GM21423 (cell line): ENCODE measurements around the gene DMD.

Experiments
- ATAC-seq: cut with Tn5 transposase; IDR thresholded peaks from one replicate; pipeline ENCODE4 v1.9.1; 2021; ENCODE audit warnings: mild to moderate bottlenecking, moderate library complexity; ENCODE audit not compliant: unreplicated experiment

Gene DMD

GRCh38 chrX:31805781-31806180 lies 1405.6 kb downstream of the DMD start:
- no peak for ATAC-seq

- no peak for ATAC-seq
Measured at GRCh38 chrX:31800219-31800618, 1411.1 kb downstream of the DMD start.

DNA sequence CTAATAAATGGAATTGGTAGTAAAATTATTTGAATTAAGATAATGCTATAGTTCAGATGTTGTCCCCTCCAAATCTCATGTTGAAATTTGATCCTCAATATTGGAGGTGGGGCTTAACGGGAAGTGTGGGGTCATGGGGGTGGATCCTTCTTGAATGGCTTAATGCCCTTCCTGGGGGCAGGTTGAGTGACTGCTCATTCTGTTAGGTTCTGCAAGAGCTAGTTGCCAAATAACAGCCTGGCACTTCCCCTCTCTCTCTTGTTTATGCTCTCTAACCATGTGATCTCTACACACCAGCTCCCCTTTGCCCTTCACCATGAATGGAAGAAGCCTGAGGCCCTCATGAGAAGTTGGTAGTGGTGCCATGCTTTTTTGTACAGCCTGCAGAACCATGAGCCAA lies 1414.7 kb downstream of the DMD start:
- no peak for ATAC-seq

DNA sequence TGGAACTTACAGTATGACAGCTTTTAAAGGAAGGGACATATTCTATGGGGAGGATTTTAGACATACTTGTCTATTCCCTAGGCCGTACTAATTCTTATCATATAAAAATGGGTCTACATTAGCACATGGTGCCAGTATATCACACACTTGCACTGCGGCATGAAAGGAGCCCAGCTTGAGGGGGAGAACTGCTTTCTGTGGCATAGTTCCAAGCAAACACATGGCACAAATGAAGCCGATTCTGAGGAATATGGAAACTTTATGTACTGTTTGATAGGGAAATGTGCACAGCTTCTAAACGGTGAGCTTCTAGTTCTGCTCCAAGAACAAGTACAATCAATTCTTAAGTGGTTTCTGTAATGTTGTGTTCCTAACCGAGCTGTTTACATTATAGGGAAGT lies 1463.9 kb downstream of the DMD start:
- no peak for ATAC-seq

- no peak for ATAC-seq
Measured at GRCh38 chrX:31743004-31743403, 1468.3 kb downstream of the DMD start.

GRCh38 chrX:31717474-31717873 lies 1493.9 kb downstream of the DMD start:
- no peak for ATAC-seq

DNA sequence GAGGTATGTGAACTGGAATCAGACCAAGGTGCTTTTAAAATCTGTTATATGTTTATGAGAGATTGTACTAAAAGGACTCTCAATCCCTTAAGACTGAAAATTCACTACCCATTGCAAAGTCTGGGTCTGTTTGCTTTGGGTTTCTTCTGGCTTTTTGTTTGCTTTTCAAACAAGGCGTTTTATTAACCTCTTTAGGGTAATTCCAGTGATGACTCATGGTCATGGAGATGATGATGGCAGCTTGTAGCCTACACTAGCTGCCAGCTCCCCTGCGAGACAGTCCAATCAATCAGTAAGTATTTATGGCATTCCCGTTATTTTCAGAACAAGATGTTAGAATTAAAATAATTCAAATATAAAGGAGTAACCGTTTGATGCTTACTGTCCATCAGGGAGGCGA lies 1495.7 kb downstream of the DMD start:
- ATAC-seq = no peak

DNA sequence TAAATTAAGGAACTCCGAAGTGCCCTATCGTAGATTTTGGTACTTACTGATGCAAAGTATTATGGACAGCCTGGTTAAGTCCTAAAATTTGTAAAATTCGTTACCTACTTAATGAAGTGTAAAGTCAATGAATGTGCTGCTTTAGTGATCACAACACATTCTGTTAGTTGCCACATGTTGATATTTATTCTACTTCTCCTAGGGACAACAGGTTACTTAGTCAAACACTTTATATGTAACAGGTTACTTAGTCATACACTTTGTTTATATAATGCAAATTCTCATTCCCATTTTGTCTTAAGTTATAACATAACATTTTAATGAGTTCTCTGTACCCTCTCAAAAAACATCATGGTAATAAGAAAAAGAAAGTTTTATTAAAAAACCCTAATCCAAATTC lies 1496.6 kb downstream of the DMD start:
- ATAC-seq = no peak

- ATAC-seq = no peak
Measured at GRCh38 chrX:31713120-31713519, 1498.2 kb downstream of the DMD start.

DNA sequence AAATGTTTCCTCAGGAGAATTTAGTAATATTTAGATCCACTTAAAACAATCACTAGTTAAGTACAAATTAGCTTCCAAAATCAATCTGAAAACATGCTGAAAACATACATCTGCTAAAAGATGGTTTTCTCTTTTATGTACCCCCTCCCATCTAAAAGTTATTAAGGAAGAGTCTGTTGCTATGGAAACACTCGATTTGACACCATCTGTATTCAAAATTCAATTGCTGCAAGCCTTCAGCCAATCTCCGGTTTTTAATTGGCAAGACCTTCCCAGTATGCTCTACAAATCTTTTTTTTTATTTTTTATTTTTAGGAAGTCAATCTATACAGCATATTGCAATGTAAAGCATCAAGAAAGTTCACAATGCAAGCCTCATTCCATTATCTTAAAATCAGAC lies 1500.2 kb downstream of the DMD start:
- ATAC-seq = no peak

DNA sequence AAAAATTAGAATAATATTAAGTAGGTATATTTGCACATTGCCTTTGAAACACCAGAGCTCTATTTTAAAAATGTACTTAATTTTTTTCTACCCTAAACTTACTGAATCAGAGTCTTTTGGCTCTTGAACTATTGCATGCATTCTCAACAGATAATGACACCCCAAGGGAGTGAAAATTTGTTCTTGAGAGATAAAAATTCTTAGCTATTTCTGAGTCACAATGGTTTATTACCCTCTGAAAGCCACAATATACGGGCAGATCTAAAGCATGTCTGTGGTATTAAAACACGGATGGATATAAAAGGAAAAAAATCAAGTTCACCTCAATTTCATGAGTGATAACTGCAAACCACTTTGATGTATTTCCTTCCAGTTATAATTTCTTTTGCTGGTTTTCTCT lies 1503.2 kb downstream of the DMD start:
- ATAC-seq = no peak

DNA sequence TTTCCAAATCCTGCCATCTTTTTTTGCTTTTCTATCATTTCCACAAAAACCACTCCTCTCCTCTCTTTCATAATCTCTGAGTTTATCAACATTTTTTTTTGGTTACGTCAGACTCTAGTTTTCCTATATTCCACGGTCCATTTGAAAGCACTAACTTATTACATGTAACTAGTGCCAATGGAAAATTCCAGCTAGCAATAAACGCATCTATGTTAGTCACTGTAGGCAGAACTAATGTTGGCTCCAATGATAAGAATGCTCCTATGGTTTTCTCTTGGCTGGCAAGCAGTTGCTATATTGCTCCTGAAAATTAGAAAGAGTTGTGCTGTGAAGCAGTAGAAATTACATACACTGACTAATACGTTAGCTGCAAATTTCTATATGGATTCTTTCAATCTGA lies 1504.9 kb downstream of the DMD start:
- ATAC-seq = no peak

- ATAC-seq = no peak
Measured at GRCh38 chrX:31705816-31706215, 1505.5 kb downstream of the DMD start.

GRCh38 chrX:31704938-31705337 lies 1506.4 kb downstream of the DMD start:
- no peak for ATAC-seq

DNA sequence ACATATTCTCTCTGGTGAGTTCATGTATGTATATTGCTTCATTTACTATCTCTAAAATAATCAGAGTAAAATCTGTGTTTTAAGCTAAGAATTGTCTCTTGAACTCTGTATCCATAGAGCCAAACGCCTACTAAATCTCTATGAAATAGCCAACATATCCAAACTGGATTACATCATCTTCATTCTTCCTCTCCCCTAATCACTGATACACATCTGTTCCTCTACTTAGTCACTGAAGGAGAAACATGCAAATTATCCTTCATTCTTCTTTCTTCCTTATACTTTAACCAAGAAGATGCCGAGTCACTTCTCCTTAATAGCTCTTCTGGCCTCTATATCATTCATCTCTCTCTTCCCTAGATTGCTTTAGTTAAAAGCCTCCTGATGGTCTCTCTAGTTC lies 1509.1 kb downstream of the DMD start:
- no peak for ATAC-seq

- ATAC-seq = no peak
Measured at GRCh38 chrX:31697294-31697916, 1513.9 kb downstream of the DMD start.

- no peak for ATAC-seq
Measured at GRCh38 chrX:31679861-31680260, 1531.5 kb downstream of the DMD start.

GRCh38 chrX:31670245-31670644 lies 1541.1 kb downstream of the DMD start:
- no peak for ATAC-seq

DNA sequence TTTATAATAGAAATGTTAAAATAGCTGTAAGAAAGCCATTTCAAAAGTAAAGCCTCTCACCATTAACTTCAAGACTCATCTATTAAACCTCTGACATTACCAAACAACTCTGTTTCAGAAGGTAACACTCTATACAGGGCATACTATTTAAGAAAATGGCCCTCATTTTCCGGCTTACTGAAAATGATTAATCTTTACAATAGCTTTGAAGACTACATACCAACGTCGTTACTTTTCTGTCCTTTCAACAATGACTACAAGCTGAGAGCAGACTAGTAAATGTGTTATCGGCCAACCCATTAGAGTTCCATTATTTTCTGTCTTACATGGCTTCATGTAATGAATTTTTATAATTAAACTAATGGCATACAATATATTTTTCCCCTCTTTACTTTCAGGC lies 1545.9 kb downstream of the DMD start:
- ATAC-seq = no peak

- no peak for ATAC-seq
Measured at GRCh38 chrX:31663172-31663571, 1548.2 kb downstream of the DMD start.

- ATAC-seq = no peak
Measured at GRCh38 chrX:31661280-31661810, 1550.0 kb downstream of the DMD start.

- no peak for ATAC-seq
Measured at GRCh38 chrX:31658360-31658759, 1553.0 kb downstream of the DMD start.

GRCh38 chrX:31656013-31656412 lies 1555.3 kb downstream of the DMD start:
- no peak for ATAC-seq
